ENCODE data around the gene TBC1D16. TPM values are rescaled to one million over a fixed set of nuclear protein-coding genes. Genes with fewer than 3 reads are reported as not detected.

TBC1D16 gene
- polyA plus RNA-seq, 4 donors: 27.2 to 35.6 (median 34.1) TPM

DNA sequence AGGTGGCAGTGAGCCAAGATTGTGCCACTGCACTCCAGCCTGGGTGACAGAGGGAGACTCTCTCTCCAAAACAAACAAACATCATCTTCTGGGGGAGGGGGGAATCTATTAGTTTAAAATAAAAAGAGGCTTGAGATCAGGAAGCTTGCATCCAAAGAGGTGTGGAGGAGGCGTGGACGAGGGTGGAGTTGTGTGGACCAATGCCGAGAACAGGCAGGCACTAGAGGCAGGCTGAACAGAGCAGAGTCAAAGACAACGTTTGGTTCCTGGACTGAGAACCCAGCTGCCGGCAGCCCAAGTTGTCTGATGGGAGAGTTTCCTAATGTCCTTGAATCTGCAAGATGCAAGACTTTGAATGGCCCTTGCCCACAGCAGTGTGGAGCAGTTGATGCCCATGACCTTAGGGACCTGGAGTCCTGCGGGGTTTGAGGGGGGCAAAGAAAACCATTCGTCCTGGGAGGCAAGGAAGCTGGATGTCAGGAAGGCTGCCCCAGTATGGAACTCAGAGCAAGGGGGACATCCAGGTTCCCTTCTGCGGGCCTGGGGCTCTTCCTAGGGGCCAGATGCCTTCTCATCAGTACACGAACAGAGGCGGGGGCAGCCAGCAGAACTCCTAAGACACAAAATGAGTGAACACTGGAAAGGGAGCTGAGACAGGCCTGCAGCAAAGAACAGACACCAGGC lies 9.2 kb downstream of the TBC1D16 start:
- no peak for DNase-seq (ENCODE audit: low read depth in 4 of 4, low spot score in 3 of 4)

DNA sequence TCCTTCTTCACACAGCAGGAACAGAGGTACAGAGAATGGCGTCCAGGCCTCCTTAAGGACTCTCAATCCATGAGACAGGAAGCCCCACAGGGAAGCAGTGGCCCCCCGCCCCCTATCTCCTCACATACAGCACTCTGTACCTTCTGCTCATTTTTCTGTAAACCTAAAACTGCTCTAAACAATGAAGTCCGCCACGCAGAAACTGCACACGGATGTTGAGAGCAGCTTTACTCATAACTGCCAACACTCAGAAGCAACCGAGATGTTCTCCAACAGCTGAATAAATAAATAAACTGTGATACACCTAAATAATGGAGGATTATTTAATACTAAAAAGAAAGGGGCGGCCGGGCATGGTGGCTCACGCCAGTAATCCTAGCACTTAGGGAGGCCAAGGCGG lies 9.9 kb downstream of the TBC1D16 start:
- DNase-seq (ENCODE audit: low read depth in 4 of 4, low spot score in 3 of 4): no peak

DNA sequence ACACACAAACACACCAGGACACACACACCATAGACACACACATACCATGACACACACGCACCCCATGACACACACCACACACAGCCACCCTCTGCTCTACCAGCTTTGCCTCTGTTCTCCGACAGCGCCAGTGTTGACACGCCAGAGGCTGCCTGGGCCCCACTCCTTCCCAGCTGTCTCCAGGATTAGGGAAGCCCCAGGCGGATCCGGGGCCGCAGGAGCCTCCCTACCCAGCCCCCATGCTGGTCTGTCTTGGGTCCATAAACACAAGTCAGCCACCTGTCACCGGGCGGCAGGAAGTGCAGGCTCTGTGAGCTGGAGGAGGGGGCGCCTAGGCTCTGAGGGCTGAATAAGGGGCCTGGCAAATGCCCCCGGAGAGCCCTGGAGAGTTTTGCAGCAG lies 10.5 kb downstream of the TBC1D16 start:
- DNase-seq (ENCODE audit: low read depth in 4 of 4, low spot score in 3 of 4): no peak

DNA sequence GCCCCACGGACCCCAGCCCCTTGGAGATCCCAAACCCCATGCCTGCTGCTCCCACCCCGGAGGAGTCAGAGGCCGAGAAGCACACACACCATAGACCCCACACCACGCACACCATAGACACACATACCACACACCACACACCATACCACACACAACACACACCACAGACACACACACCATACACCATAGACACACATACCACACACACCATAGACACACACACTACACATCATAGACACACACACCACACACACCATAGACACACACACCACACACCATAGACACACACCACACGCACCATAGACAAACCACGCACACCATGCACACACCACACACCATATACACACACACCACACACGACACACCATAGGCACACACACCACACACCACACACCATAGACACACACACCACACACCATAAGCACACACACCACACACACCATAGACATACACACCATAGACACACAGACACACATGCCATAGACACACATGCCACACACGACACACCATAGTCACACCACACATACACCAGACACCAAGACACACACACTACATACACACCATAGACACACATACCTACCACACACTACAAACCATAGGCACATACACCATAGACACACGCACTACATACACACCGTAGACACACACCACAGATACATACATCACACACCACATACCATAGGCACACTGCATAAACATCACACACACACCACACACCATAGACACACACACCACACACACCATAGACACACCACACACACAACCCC lies 11.3 kb downstream of the TBC1D16 start:
- no peak for DNase-seq (ENCODE audit: low read depth in 4 of 4, low spot score in 3 of 4)

DNA sequence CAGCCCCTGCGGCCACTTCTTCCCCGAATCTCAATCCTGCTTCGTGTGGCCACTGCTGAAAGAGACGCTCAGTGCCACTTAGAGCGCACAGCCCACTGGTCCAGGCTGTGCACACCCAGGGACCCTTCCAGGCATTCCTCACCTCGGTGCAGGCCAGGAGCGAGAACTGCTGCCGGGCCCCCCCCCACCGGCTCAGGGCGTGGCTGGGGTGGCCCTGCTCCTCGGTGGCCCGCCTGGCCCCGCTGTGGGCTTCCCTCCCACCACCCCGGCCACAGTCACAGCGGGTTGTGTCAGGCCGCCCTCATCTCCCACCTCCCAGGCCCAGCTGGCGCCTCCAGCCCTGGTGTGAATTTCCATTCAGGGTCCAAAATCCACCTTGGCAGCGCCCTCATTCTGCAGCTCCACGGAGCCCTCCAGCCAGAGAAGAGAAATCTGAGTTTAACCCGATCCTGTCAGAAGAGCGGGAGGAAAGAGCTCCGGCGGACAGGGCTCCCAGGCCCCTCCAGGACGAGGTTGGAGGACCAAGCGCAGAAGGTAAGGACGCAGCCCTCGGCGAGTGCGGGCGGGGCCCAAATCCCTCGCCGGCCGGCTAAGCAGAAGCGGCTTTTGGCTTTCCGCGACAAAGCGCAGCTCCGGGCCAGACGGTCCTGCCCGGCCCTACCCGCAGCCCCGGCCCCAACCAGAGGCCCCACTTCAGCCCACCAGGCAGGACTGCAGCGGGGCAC lies 12.0 kb downstream of the TBC1D16 start:
- DNase-seq (ENCODE audit: low read depth in 4 of 4, low spot score in 3 of 4): no peak

DNA sequence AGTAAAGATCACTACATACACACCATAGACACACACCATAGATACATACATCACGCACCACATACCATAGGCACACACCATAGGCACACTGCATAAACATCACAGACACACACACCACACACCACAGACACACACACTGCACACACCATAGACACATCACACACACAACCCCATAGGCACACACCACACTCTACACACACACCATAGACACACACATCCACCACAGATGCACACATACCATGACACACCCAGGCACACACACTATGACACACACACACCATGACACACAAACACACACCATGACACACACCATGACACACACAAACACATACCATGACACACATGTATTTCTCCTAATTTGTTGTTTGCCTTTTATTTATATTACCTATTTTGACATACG lies 14.1 kb downstream of the TBC1D16 start:
- DNase-seq (ENCODE audit: low read depth in 4 of 4, low spot score in 3 of 4): no peak

DNA sequence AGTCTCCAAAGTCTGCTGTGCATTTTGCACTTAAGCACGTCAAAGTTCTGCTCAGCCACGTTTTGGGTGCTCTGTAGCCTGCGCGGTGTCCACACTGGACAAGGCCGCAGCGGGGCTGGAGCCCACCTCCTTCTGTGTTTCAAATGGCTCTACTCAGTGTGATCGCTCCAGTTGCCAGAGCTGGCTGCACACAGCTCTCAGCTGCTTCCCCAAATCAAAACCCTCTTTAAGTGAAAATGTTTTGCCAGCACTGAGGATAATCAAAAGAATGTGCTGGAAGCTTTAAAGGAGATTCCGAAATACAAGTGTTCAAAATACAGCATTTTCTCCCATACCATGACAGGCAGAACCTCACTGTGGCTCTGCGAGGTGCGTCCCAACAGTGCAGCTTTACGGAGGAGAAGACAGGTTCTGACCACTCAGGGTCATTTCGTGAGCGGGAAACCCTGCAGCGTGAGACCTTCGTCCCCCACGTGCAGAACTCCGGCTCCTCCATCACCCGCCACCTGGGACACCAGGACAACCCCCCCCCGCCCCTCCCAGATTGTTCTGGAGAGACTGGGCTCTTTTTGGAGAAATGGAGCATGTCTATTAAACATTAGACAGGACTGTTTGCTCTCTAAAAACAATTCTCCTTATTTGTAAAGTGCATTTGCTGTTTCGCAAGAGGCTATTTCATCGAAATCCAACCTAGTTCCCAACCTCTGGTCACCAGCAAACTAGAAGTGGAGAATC lies 16.6 kb downstream of the TBC1D16 start:
- DNase-seq (ENCODE audit: low read depth in 4 of 4, low spot score in 3 of 4): no peak

DNA sequence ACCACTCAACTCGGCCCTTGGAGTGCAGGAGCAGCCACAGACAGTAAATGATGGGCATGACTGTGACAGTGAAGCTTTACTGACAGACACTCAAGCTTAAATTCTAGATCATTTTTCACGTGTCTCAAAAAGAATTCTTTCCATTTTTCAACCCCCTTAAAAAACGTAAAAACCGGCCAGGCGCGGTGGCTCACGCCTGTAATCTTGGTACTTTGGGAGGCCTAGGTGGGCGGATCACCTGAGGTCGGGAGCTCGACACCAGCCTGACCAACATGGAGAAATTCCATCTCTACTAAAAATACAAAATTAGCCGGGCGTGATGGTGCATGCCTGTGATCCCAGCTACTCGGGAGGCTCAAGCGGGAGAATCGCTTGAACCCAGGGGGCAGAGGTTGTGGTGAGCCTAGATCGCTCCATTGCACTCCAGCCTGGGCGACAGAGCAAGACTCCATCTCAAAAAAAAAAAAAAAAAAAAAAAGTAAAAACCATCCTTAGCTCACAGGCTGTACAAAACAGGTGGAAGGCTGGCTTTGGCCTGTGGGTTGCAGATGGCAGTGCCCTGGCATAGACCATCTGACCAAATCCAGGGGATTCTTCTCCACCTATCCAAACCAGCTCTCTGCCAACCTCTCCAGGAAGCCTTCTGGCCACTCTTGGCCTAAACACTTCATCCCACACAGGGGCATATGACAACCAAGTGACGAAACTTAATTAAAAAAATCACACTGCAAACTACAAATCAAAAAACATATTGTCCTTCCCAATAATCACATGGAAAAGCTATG lies 18.3 kb downstream of the TBC1D16 start:
- no peak for DNase-seq (ENCODE audit: low read depth in 4 of 4, low spot score in 3 of 4)

DNA sequence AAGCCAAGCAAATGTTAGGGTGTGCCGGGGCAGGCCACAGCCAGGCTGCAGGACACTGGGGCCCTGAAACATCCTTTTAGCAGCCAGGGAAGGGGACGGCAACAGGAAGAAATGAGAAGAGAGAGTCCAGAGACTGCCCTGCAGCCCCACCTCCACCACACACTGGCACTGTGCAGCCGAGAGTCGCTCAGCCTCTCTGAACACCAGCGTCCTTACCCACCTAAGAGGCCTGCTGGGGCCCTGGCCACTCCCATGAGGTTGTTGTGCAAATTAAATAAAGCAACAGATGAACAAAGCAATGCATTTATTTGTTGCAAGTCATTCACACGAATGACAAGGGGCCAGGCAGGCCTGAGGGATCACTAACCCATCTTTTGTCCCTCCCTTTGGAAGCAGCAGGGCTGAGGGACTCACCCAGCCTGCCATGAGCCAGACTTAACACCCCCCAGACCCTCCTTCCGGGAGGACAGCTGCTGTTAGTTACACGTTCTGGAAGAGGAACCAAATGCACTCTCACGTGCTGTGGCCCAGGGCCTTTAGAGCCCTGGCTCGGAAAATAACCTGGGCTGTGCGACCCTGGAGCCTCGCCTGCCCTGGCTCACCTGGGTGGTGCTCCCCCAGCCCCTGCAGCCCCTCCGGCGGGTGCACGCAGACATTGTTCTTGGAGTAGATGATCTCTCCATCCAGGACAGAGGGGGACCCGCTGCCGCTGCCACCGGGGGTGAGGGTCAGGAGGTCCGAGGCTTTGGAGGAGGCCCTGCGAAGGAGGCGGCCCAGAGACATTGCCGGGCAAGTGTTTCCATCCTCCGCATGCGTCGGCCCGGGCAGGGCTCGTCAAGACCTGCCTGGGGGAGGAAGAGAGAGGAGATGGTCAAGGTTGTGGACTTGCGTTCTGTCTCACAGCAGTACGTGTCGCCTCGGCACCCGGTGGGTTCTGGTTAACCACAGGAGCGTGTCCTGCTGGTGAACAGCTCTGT lies 22.6 kb downstream of the TBC1D16 start:
- DNase-seq (ENCODE audit: low read depth in 4 of 4, low spot score in 3 of 4): no peak

DNA sequence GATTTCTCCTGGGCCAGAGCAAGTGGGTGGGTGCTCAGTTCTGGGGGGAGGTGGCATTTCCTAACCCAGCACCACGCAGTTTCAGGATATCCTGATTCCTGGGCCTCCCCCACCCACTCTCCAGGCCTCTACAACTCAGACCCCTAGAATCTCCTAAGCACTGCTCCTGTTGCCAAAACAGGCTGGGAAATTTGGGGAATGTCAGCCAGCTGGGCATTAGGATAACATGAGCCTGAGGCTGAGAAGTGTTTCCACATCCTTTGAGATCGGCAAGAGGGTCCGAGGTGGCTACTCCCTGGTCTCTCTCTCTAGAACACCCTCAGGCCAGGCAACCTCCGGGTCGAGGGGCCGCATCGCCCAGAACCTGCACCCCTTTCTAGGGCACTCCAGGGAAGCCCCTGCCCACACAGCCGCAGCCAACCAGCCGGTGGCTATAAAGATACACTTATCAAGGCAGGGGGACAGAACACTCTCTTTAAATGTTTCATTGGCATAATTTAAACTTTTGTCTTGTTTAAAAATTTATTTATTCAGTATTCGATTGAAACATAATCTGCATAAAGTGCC lies 23.6 kb downstream of the TBC1D16 start:
- no peak for DNase-seq (ENCODE audit: low read depth in 4 of 4, low spot score in 3 of 4)

DNA sequence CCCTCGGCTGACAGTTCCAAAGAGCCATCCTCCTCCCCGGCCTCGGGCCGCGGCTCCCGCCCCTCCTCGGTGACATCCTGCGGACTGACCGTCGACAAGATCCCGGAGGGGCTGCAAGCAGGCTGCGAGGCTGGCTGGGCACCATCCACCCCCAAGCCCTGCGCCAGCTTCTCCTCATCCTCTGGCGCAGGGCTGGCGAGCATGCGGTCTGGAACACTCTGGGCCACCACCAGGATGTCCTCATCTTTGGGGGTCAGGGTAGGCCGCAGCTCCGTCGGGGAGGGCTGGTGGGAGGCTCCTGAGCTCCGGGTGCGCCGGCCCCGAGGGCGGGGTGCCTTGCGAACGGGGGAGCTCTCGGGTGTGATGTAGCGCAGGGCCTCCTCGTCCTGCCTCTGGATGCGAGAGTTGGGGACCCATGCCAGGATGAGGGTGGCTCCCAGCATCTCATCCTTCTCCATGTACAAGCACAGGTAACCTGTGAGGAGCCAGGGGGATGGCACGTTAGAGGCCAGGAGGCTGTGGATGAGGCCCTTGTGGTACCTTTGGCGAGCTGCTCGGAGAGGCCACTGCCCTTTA lies 25.3 kb downstream of the TBC1D16 start:
- DNase-seq (ENCODE audit: low read depth in 4 of 4, low spot score in 3 of 4): no peak

DNA sequence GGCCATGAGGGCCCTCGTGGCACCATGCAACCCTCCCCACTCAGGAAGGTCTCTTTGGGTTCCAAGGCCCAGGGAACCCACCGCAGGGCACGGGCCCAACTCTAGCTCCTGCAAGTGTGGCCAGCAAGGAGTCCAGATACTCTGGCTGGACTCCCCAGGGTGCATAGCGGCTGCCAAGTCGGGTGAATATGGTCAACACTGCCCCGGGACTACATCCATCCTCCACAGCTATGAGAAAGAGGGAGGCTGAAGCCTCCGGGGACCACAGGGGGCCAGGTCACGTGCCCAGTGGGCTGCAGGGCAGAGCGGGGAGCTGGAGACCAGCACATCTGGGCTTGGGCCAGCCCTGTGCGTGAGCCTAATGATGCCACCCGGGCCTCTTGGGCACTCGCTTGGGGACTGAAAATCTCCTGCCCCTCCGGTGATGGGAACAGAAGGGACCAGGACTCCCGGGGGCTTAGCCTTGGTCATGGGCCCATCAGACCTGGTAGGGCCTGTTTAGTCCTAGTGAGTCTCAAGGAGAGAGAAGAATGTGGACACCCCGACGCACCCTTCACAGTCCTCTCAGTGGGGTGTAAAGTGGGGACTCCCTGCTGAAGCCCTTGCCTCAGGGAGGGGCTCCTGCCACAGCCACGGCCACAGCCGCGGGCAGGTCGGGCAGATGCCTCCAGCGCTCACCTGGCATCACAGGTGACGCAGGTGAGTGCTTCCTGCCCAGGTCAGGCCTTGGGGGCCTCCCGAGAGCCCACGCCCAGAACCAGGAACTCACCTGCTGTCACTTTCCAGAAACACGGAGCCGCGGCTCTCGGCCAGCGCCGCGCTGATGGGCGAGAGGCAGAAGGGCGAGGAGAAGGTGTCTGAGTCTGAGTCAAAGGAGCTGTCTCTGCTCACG lies 26.0 kb downstream of the TBC1D16 start:
- no peak for DNase-seq (ENCODE audit: low read depth in 4 of 4, low spot score in 3 of 4)

DNA sequence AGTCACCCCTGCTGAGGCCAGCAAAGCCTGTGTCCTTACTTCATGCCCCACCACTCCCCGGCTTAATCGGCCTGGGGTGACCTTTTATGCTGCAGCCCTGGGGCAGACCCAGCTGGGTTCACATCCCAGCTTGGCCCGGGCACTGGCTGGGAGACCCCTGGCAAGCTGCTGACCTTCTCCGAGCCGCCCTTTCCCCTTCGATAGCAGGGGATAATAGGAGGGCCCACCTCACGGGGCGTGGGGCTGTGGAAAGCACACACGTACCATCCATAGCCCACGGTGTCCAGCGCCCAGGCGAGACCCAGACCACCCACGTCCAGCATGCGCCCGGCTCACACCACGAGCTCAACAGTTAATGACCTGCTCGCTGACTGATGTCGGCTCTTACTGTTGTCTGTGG lies 26.8 kb downstream of the TBC1D16 start:
- no peak for DNase-seq (ENCODE audit: low read depth in 4 of 4, low spot score in 3 of 4)

DNA sequence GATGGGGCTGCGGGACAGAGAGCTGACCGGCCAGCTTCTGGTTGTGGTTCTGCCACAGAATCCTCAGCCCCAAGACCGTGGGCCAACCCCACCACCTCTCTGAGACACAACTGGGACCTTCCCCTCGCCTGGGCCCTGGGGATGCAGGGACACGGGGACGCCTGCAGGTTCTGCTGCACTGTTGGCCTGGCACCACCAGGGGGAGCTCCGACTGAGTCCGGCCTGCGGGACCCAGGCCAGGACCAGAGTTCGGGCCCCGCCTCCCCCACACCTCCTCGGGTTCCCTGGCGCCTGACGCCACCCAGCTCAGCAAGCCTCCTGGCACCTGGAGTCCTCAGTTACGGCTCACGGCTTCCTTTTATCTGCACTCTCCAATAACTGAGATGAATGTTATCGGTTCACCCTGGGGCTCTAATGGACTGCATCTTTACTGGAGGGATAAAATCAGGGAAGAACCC lies 27.3 kb downstream of the TBC1D16 start:
- no peak for DNase-seq (ENCODE audit: low read depth in 4 of 4, low spot score in 3 of 4)

DNA sequence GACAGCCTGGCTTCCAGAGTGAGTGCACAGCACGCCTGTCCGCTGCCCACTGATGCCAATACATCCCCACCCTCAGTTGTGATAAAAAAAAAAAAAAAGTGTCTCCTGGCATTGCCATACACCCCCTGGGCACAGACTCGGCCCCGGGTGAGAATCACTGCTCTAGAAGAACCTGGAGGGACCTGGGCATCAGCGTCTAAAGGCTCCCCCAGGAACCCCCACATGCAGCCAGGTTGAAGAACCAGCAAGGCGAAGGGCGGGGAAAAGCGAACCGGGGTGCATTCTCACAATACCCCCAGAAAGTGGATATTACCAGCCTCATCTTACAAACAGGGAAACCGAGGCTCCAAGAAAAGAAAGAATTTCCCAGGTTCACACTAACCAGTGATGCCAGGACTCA lies 27.7 kb downstream of the TBC1D16 start:
- DNase-seq (ENCODE audit: low read depth in 4 of 4, low spot score in 3 of 4): no peak

DNA sequence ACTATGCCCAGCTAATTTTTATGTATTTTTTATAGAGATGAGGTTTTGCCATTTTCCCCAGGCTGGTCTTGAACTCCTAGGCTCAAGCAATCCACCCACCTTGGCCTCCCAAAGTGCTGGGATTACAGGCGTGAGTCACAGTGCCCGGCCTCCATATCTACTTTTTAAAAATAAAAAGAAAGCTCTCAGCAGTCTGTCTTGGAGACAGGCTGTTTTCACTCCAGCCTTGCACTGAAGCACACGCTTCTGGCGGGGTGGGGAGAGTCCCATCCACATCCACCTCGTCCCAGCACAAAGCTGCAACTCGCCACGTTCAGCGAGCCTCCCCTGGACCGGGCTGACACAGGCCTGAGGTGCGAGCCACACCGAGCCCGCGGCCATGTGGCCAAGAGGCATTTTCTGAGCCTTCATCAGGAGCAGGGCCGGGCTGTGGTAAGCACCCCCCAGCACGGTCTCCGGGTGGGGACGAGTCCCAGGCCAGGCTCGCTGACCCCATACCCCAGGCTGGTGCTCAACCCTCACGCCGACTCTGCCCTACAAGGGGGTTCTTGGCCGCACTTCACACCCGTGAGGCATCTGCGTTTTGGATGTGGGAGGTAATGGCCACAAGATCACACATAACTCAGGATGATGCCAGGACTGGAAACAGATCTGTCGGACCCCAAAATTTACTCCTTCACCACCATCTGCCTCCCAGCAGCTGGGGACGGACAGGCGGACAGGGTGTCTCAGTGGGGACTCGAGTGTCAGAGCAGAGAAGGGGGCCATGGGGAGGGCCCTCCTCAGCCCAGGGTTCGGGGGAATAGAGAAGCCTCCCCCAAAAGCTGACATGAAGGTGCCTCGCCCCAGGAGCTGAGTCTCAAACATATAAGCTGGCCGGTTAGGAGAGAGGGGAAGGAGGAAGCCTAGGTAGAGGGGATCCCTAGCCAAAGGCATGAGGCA lies 28.6 kb downstream of the TBC1D16 start:
- DNase-seq (ENCODE audit: low read depth in 4 of 4, low spot score in 3 of 4): no peak

All from right renal pelvis (tissue), 4 donors.